Left lobe of liver (tissue), 2 donors: ENCODE measurements around the gene PDK2. TPM values are rescaled to one million over a fixed set of nuclear protein-coding genes. Genes with fewer than 3 reads are reported as not detected.
A peak's percentile ranks its signal among the peaks of the same experiment; 100 is the strongest.

Experiments used
- ATAC-seq: fragments of 200-7000 bp; cut with Tn5 transposase; one replicate; pipeline ENCODE4 v1.9.1; 2020; ENCODE audit warnings: mild to moderate bottlenecking, moderate library complexity
- DNase-seq: peaks from one replicate; pipeline ENCODE4 v3.0.0-alpha.2; 2020; ENCODE audit warnings: low spot score
- total RNA-seq: library from RNA; stranded (reverse); gene quantifications from one replicate; pipeline ENCODE4 v1.2.1, GENCODE V29; 2021
- donor health status: DM: no; HTN: no; CAD: no; lungs with moderate emphysema.
- donor health status: DM: no; HTN: yes; CAD: no.

Gene PDK2
- total RNA-seq, 1 donor from 2014 or later = 52.0 TPM

DNA sequence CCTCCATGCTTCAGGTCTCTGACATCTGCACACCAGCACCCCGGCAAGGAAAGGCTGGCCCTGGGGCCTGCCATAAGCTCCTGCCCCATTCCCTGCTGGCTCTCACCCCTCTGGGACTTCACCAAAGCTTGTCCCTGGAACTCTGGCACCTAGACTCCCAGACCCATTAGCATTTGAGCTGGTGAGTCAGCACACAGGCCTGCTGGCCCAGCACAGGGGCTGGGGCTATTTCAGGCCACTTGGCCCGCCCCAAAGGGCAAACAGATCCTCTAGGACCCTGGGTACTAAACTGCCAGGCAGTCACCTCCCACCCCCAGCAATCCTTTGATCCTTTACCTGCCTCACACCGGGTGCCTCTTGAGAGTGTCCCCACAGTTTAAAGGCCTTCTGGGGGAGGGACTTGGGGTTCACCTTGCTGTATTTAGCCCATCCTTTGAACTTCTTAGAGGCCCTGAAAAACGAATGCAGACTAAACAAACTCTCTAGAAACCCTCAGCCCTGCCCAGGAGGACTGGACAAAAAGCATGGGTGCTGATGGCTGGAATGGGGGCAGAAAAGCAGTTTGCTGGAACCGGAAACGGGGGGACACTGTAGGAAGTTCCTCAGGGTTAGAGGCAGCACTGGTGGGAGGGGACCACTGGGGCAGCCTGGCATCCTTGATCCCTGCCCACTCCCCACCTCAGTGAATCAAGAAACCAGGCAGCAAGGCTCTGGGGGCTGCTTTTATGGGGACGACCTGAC lies 38.0 kb downstream of the PDK2 start:
- peak; percentile 49 for DNase-seq
- ATAC-seq = peak; percentile 64

DNA sequence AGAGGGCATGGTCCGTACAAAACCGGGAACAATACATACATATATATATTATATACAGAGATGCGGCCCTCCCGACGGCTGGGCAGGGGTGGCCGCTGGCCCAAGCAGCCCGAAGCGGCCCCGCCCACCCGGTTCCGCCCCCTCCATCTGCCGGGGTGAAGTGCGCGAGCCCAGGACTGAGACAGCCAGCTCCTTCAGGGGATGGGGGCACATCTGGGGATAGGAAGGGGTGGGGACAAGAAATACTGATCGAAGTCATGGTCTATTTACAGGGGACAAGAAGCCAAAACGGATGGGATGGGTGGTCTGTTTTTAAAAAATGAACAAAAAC lies 38.6 kb downstream of the PDK2 start:
- ATAC-seq (no peak), DNase-seq (no peak)

DNA sequence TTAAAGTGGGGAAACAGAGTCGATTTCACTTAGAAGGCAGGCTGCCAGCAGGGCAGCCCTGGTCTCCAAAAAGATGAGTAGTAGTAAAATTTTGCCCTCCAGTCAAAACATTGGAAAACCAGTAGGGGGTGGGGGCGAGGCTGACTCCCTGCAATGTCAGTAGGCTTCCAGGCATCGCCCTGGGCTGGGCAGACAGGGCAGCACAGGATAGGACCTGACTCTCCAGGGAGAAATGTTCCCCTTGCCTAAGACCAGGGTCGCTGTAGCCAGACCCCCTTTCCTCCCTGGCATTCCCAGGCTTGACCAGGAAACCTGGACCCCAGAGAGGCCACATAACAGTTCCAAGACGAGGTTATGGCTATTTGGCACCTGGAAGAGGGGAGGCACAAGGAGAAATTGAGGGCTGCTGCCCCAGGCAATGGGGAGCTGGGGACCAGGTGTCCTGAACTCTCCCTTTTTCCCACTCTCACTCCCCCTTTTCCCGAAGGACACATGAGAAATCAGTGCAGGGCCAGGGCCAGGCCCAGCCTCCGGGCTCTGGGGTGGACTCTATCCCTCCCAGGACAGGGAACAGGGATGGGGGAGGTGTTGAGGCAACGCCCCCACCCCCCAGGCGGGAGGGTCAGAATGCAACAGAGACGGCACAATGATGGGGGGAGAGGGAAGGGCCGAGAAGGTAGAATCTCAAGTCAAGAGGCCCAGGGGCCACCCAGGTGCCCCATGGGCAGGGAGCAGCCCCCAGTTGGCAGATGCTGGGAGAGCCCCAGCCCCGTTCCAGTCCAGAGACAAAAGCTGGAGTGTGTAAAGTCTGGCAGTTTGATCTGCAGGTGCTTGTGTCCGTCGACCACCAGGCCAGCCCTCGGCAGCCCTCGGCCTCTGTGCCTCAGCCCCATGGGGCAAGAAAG lies 39.3 kb downstream of the PDK2 start:
- ATAC-seq = no peak

DNA sequence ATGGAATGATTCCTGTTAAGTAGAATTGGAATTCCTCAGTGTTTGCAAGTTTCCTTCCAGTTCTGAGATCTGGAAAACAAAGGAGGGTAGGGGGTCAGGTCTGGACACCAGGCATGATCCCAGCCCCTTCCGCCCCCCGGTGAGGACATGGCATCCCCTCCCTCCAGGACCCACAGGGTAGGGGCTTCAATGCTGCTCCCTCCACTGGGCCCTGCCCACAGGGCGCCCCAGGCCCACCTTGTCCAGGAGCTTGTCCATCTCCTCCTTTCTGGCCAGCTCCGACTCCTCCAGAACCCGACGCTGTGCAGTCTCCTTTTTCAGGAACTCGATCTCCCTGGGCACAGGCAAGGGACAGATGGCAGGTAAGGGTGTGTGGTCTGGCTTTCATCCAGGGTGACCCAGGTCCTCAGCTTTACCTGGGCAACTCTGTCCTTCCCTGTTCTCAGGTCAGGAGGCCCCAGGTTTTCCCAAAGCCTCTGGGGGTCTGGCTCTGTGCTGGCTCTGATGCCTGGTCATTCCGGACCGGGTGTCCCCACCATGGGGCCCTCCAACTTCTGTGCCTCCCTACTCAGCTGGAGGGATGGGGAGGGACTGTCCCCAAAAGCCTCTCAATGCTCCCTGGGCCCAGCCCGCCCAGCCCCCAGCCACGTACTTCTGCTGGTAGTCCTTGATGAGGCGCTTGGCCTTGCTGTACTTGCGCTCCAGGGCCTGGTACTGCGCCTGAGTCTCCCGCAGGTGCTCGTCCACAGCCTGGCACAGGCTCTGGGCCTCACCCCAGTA lies 40.4 kb downstream of the PDK2 start:
- ATAC-seq (no peak), DNase-seq (no peak)

More for the DNA sequence above, 39.3 kb downstream of the PDK2 start:
- no peak for DNase-seq

DNA sequence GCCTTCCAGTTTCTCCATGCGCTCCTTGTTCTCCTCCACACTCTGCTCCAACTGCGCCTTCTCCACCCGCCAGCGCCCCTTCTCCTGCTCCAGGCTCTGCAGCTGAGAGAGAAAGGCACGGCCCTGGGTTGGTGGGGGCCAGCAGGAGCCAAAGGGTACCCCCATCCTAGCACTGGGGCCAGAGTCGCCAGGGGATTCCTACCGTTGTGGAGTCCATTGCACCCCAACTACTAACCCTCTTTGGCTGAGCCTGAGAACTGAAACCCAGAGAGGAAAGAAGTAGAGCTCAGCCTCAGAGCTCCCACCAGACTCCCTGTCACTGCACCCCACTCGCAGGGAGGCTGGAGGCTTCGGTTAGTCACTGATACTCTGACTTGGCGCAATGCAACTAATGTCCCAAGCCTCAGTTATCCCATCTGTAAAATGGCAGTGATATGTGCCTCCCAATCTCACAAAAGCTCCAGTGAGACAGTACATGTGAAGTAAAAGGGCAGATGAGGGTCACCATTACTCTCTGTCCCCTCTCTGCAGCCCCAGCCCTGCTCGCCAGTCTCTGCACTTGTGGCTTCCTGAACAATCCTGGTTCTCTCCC lies 41.0 kb downstream of the PDK2 start:
- no peak for DNase-seq
- no peak for ATAC-seq

DNA sequence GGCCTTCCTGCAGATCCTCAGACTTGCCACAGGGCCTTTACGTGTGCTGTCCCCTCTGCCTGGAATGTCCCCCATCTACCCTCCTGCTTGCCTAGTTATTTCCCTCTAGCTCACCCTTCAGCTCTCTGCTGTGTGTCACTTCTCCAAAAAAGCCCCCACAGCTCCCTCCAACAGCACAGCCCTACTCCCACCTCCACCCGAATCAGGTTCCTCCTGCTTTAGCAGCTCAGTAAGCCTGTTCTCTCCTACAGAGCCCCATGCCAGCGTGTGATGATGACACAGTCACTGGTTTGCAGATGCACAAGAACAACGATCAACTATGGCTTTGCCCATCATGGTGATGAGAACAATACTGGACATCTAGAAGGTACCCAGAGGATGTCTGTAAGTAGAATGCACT lies 41.9 kb downstream of the PDK2 start:
- ATAC-seq (no peak), DNase-seq (no peak)

DNA sequence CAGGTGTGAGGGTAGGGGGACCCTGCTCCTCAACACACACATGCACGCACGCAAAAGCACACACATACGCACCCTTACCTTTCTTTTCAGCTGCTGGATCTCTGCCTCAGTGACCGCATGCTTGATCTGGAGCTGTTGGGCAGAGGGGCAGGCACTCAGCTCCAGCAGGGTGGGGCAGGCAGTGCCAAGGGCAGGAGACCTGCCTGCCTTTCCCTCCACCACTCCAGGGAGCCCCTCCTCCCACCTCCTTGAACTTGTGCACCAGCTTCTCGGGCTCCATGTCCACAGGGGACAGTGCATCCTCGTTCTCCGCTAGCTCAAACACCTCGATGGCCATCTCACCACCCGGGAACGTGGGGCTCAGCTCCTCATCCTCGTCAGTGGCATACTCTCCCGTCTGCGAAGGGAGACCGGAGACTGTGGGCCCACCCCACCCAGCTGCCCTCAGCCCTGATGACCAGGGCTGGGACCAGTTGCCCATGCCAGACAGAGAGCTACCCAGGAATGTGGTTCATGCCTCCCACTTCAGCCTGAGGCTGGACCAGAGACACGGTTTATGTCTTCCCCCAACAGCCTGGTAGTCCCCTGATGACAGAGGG lies 44.1 kb downstream of the PDK2 start:
- ATAC-seq (no peak), DNase-seq (no peak)

DNA sequence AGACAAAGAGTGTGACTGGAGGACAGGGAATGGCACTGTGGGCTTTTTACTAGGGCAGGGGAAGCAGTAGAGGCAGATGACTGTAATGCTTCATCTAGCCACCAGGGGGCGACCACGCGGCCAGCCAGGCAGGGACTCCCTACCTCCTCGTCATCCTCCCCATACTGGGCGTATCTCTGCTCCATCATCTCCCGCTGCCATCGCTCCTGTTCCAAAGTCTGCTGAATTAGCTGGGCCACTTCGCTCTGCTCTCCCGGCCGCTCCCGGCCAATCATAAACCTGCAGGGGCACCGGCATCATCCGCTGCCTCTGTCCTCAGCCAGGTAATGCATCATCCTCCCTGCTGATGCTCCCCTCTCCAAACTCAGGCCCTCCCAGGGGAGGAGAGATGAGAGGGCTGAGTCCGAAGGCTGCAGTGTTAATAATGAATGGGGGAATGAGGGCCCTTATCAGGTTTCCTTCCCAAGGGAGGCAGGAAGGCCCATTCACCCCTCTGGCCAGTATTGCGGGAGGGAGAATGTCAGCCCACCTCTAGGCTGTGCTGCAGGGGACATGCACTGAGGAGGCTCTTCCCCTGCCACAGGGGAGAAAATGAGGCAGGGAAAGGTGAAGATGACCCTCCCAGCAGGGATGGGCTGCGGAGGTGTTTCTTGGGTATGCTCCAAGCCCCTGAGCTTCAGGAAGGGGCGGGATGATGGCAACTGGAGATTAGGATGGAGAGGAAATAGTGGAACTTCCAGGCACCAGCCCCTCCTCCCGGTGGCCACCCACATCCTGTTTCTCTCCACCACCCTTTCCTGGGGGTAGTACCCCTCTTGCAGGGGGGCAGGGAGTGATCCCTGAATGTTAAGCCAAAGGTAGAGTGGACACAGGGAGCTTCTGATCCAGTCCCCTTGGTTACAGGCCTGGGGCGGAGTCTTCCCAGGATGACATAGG lies 45.1 kb downstream of the PDK2 start:
- peak; percentile 74 for ATAC-seq
- DNase-seq = peak; percentile 77

DNA sequence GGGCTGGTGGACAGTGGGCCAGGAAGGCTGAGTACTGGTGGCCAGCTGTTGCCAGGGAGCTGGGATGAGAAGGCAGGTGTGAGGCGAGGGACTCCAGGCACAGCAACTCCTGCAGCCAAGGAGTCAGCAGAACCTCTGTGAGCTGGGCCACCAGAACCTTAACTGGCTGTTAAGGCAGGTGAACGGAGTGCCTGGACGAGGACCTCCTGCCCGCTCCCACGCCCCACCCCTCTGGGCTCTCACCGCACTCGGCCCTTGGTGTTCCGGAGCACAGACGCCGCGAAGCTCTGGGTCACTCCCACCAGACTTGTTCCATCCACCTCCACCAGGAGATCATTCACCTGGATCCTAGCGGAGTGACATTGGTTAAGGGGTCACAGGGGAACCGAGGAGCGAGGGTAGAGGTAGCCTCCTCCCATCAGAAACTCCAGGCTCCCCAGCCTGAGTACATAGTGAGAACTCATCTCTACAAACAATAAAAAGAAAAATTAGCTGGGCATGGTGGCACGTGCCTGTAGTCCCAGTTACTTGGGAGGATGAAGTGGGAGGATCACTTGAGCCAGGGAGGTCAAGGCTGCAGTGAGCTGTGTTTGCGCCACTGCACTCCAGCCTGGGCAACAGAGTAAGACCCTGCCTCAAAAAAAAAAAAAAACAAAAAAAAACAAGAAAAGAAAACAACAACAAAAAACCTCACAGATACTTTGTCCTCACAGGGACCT lies 46.0 kb downstream of the PDK2 start:
- DNase-seq (no peak), ATAC-seq (no peak)

DNA sequence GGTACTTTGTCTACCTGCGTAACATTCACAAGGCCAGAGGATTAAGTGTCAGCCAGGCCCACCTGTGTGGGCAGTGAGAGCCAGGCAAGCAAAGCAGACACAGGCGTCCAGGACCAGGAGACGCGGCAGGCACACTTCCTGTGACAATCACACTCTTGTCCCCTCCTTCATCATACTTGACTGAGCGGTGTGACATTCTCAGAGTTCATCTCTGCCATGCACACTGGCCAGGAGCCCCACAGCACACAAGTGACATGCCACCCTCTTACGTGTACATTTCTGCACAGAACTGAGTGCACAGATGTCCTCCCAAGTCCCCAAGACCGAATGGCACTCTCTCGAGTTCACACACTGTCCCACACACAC lies 46.6 kb downstream of the PDK2 start:
- ATAC-seq (no peak), DNase-seq (no peak)

DNA sequence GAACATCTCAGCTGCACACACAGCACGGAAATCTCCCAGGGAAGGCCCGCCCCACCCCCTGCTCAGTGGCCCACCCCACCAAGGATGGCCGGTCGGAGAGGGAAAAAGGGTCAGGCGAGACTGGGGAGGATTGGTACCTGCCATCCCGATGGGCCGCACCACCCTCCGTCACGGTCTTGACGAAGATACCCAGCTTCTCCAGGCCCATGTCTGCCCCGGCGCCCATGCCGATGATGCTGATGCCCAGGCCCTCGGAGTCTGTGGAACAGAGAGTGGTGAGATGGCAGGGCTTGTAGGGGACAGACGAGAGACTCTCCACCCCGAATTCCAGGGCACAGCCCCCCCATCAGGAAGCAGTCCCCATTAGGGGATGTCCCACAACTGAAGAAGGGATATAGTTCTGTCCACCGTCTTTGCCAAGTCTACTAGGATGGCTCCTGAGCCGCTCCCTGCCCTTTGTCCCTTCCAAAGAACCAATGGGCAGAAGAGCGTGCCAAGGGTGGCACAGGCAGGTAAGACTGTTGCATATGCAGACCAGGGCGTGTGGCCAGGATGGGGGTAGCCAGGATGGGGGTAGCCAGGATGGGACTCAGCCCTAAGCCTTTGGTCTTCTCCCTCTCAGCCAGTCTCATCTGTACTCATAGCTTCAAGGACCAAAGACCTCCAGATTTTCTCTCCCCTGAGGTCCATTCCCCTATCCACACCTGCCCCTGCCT lies 48.5 kb downstream of the PDK2 start:
- DNase-seq (peak; percentile 83), ATAC-seq (peak; percentile 24)

DNA sequence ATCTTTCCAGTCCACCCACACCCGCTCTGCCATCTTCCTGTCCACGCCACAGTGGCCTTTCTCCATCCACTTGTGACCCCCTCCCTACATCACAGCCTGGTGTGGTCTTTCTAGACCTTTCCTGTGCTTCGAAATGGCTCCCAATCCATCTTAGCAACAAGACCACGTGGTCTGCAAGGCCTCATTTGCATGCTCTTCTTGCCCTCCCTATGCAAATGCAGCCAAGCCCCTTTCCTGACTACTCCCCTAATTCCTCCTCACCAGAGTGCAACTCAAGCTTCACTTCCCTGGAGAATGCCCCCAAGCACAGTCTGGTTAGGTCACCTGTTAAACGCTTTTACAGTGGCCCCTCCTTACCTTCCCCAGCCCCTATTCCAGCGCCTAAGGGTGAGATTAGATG lies 49.2 kb downstream of the PDK2 start:
- ATAC-seq (no peak), DNase-seq (no peak)

DNA sequence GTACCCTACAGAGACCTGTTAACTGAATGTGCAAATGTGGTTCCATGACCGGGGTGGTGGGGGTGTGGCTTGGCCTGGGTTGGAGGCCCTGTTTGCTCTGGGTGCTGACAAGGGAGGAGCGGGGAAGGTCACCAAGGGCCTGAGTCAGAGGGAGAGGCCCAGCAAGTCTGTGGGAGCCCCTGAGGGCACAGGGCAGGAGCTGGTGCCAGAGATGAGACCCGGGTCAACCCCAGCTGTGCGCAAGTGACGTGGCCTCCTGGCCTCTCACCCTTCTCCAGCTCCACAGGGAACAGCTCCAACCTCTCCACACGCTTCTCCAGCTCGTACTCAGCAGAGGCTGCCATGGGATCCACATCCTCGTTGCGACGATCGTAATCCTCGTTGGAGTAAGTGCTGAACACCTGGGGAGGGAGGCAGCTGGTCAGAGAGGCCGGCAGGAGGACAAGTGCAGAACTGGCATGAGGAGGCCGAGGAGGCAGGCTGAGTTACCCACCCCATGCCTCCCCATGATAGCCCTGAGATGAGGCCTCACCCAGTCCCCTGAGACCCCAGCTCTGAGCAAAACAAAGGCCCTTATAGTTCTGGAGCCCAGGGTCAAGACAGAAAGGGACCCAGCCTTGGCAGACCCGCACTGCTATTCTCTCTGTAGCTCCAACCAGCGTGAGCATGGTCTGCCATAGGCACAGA lies 49.8 kb downstream of the PDK2 start:
- peak; percentile 92 for DNase-seq
- ATAC-seq = peak; percentile 62

DNA sequence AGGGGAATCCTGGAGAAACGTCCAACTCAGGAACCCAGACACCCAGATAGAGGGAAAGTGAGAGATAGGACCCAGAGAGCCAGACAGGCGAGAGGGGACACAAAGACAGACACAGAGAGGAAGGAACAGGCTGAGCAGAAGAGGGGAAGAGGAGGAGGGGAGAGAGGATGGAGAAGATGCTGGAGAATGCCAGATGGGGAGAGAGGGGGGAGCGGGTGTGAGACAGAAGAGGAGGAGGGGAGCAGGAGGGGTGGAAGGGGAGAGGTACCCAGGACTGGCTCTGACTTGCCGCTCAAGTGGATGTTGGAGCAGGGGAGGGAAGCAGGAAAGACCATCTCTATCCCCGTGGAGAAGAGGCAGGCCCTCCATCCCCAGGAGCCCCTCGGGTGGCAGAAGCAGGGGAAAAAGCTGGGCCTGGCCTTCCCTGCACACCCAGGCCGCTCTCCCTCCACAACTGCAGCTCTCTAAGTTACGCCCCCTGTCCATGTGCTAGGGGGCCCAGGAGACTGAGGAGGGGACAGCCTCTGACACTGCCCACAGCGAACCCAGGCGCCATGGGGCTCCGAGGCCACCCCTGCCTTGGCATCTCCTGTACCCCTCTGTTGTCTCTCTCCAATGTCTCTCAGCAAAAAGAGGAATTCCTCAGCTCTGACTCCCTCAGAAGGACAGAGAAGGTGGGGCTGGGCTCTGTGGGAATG lies 50.5 kb downstream of the PDK2 start:
- ATAC-seq = no peak
- no peak for DNase-seq

DNA sequence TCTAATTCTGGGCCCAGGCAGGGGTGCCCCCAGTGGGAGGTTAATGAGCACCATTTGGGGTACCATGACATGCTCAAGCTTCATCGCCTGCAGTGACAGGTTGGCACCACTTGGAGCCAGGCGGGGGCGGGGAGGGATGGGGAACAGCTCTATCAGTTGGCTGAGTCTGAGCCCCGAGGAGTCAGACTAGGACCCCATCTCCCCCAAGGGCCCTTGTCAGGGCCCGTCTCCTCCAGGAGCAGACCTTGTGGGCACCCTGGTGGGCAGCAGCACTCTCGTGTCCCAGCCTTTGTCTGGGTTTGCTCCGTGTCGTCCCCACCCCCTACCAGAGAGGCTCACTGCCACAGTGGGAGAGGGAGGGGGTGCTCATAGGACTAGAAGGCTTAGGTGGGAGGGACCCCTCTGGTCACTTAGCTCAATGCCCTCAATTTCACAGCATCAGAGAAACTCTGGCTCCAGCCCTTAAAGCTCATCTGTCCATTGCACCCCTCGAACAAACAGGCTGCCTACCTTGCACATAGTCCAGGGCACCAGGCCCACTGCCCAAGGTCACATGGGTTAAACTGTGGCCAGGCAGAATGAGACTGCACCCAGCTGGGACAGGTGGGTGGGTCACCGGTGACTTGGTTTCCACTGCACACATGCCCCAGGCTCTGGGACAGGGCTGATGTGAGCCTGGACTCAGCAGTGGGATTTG lies 51.2 kb downstream of the PDK2 start:
- peak; percentile 72 for DNase-seq
- ATAC-seq = no peak

DNA sequence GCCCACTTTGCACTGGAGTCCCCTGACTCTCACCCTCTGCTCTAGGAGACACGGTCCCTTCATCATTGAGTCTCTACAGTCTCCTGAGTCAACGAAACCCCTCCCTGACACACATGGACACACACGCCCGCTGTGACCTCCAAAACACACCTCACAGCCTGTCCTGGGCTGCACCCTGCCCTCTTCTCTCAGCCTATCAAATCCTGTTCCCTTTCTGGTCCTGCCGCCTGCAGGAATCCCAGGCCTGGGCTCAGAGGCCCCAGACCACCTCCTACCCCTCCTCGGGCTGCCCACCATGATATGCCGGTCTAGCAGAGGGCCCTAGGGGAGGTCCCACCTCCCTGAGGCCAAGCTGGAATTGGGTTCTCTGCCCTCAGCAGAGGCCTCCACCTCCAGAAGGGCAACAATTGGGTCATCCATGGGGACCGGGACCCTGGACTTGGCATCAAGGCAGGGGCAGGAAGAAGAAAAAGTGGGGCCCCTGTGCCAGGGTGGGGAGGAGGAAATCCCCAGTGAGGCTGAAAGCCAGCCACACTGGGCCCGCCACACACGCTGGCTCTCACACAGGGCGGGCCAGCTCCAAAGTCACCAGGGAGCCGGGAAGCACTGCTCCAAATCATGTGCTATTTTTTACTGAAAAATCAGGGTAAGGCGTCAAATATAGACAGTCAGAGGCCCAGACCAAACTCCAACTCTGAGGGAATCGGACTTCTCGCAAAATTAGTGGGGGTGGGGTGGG lies 51.9 kb downstream of the PDK2 start:
- DNase-seq (peak; percentile 65), ATAC-seq (peak; percentile 14)
